Endometrial microvascular endothelial cells (primary cell): ENCODE data around the gene ILDR1. TPM values are rescaled to one million over a fixed set of nuclear protein-coding genes. Genes with fewer than 3 reads are reported as not detected.

Source experiments
- in situ Hi-C: cut with HindIII; loops from 2 replicates; pipeline ENCODE4 v1.10.0; 2017; ENCODE audit warnings: low sequenced_read_pairs, low pct_unique_long_range_greater_than_20kb; ENCODE audit errors: inconsistent ontology term
- total RNA-seq: library from RNA; depleted of rRNA; stranded (reverse); fragments of >200 nt; gene quantifications from one replicate; pipeline ENCODE4 v1.2.3, GENCODE V29; 2015; ENCODE audit errors: inconsistent ontology term

The ILDR1 gene
- total RNA-seq, 1 donor from 2014 or later: not detected

DNA sequence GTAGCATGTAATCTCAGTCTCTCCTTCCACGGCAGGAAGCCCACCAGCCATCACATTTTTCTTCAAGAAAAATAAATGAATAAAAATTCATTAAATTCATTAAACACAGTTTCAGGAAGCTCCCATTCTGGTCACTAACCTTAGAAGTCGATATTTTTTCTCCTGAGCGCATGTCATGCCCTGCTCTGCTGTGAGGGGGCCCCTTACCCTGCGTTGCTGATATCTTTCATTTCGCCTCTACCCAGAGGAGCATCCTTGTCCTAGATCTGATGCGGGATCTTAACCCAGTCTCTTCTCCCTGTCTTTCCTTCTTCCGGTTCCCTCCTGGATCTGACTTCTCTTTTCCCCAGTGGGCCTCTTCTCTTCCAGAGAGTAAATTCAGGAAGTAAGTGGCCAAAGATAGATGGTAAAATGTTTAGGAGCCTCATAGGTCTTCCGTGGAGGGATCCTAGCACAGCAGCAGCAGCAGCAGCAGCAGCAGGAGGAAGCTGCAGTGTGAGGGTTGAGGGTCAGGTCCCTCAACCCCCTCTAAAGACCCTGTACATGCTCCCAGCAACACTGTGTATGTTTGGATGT is 1.4 kb upstream of the ILDR1 start:
- in situ Hi-C loops: no loop called here

DNA sequence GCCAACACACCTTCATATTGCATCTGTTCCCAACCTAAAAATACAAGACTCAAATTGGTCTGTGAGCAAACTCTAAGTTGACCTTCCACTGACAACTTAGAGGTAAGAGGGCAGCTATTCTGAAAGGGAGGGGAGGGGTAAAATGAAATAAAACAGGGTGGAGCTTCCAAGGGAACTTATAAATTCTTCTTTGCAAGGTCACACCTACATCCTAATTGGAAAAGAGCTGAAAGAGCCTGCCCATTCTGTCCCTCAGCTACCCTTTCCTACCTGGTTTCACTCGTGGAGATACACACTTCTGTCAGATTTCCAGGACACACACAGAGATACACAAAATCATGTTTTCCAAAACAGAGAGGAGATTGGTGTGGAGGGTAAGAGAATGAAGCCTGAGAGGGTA is 1.0 kb downstream of the ILDR1 start:
- in situ Hi-C loops: no loop called here

DNA sequence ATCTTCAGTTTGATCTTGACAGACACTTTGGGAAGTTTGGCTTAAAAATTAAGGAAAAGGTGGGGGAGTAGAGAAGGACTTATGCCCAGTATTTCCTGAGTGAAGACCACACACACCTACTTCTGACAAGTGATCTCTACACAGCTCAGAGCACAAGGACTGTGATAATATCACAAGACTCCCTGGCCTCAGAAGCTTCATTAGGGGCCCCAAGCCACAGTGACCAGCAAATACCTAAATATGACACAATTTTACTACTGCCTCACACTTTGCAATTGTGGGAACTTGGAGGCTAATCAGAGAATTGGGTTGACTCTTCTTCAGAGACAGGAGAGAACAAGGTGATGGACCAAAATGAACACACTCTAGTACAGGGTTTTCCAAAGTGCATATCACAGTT is 2.6 kb downstream of the ILDR1 start:
- in situ Hi-C loops: no loop called here

DNA sequence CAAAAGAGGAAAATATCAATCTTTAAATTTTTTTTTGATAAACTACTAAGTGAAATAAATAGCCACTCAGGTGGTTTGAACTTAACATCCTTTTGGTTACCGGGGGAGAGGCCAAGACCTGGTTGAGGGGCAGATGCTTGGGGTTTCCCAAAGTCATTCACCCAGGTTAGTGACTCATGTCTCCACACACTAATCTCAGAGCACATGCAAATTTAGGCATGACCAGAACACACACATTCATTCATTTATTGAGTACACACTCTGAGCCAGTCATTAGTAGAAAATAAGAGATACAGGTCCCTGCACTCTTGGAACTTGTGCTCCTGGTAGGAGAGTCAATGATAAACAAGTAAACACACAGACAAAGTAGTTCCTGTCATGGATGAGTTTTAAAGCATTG is 7.3 kb downstream of the ILDR1 start:
- in situ Hi-C loops: no loop called here

DNA sequence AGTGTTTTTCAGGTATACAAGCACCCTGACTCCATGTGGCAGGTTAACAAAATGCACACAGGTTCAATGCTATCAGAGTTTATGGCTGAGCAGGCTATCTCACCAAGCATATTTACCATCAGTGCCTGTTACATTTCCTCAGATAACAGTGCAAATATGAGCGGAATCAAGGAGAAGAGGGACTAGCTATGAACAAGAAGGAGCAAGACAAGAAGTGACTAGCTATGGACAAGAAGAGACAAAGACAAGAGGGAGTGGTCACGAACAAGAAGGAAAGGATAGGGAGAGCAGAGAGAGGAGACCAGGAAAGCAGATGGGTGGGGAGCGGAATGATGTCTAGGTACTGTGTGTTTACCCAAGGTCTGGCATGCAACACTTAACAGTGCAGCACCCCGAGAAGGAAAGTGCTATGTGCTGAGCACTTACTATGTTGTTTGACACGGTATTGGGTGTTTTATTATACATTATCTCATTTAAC is 8.6 kb downstream of the ILDR1 start:
- in situ Hi-C loops: no loop called here

DNA sequence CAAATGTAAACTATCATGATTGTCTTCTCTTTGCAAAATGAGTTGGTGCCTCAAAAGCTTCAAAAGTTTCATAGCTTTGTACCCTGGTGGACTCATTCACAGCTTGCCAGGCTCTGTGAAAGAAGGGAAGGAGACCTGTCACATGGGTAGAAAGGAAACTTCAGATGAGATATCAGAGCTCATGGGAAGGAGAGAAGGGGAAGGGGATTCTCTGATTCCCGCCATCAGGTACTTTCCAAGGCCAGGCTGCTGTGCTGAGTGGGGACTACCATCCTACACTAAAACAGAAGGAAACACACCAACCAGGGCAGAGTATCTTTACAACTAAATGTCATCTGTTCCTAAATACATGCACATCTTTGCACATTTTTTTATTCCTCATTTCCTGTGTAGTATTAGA is 9.2 kb downstream of the ILDR1 start:
- in situ Hi-C loops: no loop called here

DNA sequence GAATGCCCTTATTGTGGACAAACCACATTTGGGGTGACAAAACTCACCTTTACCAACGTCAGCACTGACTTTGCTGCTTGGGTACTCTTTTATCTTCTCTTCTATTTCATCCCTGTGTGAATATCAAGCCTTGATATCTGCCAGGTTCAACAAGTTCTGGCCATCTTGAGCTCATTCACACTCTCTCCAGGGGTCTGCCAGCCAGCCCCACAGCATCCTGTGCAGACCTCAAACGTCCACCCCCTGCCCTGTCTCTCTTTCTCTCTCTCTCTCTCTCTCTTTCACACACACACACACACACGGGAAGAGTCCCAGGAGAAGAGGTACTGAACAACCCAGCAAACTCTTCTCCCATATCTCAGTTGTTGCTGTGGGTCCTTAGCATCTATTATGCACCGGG is 10.7 kb downstream of the ILDR1 start:
- in situ Hi-C loops: no loop called here

DNA sequence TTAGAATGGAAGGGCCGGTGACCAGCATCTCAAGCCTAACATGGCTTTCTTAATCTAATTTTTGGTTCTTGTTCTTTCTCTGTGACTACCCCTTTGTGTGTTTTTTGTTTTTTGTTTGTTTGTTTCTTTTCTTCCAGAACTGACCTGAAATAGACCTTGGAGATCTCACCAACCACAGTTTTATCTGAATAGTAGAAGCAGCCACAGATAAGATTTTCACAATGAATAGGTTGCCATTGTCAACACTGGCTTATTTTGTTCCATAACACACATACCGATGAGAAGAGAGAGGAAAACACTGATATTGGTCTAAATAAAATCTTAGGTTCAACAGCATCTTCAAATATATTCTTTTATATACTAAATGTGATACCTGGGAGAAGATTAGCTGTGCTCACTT is 11.5 kb downstream of the ILDR1 start:
- in situ Hi-C loops: no loop called here

DNA sequence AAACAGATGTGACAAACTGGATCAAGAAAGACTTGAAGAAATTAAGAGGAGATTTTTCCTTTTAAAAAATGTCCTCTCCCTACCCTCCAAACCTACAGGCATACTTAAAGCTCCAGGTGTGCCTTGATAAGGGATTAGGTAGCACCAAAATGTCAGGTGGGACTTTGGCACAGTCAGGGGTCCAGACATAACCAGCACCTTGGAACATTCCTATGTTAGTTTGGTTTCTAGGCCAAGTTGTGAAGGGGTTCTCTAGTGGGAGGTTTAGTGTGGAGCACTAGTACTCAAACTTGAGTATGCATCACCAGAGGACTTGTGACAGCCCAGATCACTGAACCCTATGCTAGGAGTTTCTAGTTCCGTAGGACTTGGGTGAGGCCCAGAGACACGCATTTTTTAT is 13.9 kb downstream of the ILDR1 start:
- in situ Hi-C loops: no loop called here

DNA sequence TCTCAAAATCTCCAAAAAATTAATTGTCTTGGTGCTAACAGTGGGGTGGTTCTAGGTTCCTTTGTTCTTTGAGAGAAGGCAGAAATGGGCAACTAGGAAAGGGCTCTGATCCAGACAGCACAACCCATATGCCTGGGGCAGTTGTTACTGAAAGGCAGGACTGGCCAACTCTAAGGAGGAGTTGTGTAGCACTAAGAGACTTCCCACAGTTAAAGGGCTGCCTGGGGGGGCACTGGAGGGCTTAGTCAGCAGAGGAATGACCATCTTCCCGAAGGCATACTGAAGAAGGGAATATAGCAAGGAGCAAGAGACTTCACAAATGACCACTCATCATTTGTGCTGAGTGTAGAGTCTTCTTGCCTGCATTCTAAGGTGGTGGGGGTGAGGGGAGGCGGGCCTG is 15.8 kb downstream of the ILDR1 start:
- in situ Hi-C loops: no loop called here

DNA sequence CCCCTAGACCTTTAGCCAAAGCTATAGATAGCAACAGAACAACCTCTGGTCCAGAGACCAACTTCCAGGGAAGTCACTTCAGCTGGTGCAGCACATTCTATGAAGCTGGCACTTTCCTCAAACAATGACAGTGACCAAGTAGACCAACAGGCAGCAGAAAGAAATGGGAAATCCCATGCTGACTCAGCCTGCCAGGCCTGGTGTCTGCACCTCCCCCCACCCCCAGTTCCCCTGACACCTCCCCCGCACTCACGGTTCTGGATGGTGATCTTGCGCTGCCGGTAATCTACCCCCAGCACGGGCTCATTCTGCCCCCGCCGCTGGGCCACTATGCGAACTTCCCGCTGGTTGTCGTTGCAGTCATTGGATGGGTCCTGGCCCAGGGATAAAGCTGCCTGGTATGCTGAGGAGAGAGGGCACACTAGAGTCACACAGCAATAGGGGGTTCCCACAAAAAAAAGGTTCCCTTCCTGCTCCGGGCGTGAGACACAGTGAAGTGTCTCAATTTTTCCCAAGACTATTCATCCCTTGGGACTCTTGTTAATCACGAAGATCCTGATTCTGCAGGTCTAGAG is 17.0 kb downstream of the ILDR1 start:
- in situ Hi-C loops: no loop called here

DNA sequence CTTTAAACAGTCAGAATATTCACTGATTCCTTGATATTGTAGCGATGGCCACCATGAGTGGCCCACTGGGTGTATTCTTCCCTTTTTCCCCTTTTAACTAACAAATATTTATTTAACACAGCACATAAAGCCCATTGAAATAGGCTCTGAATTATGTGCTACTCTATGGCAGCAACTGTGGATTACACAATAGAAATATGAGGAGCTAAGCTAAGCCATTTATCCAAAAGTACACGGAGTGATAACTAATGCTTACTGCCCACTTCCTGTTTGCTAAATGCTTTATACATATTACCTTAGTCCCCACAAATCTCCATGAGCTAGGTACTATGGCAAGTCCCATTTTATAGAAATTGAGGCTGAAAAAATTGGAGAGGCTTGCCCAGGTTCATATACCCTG is 17.9 kb downstream of the ILDR1 start:
- in situ Hi-C loops: no loop called here

DNA sequence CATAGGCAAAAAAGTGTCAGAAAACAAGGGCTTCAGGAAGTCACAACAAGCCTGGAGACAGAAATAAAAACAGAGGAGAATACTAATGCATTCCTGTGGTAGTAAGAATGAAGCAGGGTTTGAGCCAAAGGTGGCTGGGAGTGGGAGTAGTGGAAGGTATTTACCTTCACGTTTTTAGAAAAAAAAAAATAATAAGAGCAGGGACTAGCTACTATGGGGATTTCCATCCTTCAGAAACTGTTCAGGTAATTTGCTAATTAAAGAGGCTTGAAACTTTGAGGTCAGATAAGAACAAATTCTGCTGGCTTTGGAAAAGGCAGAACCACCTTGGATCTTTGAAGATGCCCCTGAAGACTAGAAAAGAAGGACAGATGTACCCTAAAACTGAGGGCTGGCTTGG is 18.4 kb downstream of the ILDR1 start:
- in situ Hi-C loops: no loop called here

DNA sequence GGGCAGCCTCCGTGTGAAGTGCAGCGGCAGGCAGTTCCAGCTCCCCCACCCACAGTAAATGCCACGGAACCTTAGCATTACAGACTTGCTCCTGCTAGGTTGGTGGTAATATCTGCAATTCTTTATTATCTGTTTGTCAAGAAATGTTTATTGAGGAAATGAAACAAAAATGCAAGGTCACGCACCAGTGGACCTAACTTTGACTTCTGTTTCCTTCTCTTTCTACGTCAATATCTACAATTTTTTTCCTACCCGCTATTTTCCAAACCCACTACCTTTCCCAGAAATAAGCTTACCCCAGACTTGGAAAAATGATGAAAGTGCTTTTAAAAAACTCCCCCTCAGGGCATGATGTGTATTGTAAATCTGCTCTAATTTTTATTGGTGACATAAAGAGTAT is 18.9 kb downstream of the ILDR1 start:
- in situ Hi-C loops: no loop called here

DNA sequence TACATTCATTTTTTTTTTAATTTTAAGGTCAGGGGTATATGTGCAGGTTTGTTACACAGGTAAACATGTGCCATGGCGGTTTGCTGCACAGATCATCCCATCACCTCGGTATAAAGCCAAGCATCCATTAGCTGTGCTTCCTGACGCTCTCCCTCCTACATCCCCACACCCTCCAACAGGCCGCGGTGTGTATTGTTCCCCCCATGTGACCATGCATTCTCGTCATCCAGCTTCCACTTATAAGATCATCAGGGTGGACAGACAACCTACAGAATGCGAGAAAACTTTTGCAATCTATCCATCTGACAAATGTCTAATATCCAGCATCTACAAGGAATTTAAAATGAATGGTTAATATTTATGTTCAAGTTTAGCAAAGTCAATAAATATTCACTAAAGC is 19.4 kb downstream of the ILDR1 start:
- in situ Hi-C loops: no loop called here

DNA sequence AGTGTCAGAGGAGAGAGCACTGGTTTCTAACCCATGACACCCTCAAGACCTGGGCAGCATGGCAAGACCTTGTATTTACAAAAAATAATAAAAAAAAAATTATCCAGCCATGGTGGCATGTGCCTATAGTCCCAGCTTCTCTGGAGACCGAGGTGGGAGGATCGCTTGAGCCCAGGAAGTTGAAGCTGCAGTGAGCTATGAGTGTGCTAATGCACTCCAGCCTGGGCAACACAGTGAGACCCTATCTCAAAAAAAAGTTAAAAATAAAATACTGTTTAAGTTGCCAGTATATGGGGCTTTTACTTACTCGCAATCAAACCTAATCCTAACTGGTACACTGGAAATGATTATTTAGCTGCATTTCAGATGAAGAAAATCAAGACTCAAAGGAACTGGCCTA is 20.2 kb downstream of the ILDR1 start:
- in situ Hi-C loops: no loop called here

DNA sequence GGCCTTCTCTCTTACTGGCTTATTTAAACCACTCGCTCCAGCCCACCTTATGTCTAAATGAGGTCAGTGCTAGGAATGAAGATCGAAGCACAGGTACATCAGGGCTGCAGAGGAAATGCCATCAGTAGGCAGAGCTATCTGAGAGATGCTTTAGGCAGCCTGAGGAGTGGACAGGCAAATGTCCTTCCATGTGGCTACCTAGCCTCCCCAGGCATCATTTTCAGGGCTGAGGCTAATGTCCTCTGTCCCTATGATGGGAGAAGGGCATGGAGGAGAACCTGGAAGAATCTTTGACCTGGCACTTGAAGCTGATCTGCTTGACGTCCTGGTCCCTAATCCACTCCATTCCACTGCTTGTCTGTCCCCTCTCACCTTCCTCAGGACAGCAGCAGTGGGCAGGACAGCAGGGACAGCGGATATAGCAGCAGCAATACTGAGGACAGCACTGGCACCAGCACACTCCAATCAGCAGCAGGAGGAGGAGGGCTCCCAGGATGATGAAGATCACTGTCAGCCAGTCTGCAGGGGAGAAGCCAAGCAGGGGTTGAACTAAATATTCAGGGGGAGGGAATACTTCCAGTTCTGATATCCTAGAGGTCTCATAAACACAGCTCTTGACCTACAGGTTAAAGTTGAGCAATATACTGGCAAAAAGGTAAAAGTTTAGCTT is 21.0 kb downstream of the ILDR1 start:
- in situ Hi-C loops: no loop called here

DNA sequence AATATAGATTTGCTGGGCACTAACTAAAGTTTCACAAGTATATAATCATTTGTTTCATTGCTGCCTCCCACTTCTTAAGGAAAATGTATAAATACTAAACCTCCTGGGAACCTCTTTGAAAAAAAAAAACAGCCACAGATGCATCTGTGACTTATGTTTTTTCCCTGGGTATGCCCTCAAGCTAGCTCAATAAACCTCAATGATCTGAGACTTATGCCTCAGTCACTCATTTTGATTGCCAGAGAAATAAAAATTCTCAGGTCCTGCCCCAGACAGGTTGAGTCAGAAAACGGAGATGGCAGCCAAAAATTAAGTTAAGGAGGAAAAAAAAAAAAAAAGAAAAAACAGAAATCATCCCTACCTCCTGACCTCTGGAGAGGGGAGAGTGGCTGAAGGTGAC is 22.1 kb downstream of the ILDR1 start:
- in situ Hi-C loops: no loop called here

DNA sequence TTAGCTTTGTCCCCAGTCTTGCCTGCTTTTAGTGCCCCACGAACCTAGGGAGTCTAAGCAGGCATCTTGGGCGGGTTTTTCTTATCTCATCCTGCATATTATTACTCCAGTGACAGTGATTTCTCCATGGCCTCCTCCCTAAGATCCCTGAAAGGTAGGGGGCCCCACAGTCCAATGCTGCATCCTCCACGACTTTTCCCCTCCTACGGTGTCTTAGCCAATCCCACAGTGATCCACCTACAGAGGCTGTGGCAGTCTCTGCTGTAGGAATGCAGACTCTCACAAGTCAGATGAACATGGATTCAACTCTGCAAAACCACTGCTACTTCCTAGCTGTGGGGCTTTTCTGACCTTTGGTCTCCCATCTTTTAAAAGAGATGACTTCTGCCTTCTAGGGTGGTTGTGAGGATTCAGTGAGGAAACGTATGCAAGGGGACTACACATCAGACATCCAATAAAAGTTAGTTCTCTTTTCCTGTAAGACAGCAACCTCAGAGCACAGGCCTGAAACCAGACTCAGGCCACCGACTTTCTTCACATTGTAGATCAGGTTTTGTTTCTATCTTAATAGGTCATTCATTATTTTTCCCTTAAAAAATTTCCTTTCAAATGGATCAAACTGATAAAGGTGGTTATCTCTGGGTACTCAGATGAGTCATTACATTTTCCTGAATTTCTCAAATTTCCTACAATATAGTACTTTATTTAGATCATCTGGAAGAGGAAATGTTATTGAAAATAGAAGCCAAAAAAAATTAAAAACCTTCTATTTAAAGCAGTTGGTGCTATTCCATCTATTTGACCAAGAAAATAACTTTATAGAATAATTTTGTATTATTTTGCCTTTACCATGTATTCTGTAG is 23.2 kb downstream of the ILDR1 start:
- in situ Hi-C loops: no loop called here
